Thymus (tissue), 14 donors: ENCODE measurements around the gene NOTCH1. TPM values are rescaled to one million over a fixed set of nuclear protein-coding genes. Genes with fewer than 3 reads are reported as not detected.

ENCODE experiments used
- DNase-seq, 9 donors: peaks; one replicate each; pipeline ENCODE4 v3.0.0-alpha.2; 2013; ENCODE audit warnings: low spot score in 9 of 9, low read depth in 6 of 9, missing footprints in 1 of 9
- H3K27ac ChIP-seq, 2 donors: one replicate each; pipeline ENCODE4 v1.5.1; 2013; ENCODE audit warnings: control low read depth in 1 of 2, low read depth in 1 of 2, low read length in 1 of 2, mild to moderate bottlenecking in 1 of 2, moderate library complexity in 1 of 2
- H3K27me3 ChIP-seq, 2 donors: one replicate each; pipeline ENCODE4 v1.5.1; 2013; ENCODE audit warnings: low read length in 1 of 2; ENCODE audit not compliant: control insufficient read depth in 2 of 2, insufficient read depth in 1 of 2
- H3K36me3 ChIP-seq, 2 donors: one replicate each; pipeline ENCODE4 v1.5.1; 2013; ENCODE audit warnings: low read length in 1 of 2, mild to moderate bottlenecking in 1 of 2, moderate library complexity in 1 of 2; ENCODE audit not compliant: control insufficient read depth in 2 of 2, insufficient read depth in 2 of 2
- H3K4me1 ChIP-seq, 2 donors: one replicate each; pipeline ENCODE4 v1.5.1; 2013; ENCODE audit warnings: low read length in 2 of 2; ENCODE audit not compliant: control insufficient read depth in 2 of 2, insufficient read depth in 2 of 2
- H3K4me3 ChIP-seq, 2 donors: one replicate each; pipeline ENCODE4 v1.5.1; 2013; ENCODE audit warnings: low read length in 2 of 2, control low read depth in 1 of 2, mild to moderate bottlenecking in 1 of 2
- H3K9me3 ChIP-seq, 2 donors: one replicate each; pipeline ENCODE4 v1.5.1; 2013; ENCODE audit warnings: low read length in 1 of 2, mild to moderate bottlenecking in 1 of 2; ENCODE audit not compliant: control insufficient read depth in 2 of 2, insufficient read depth in 1 of 2
- WGBS: extraction: QIAGEN DNeasy Blood & Tissue Kit; methylation state at CpG from one replicate; pipeline ENCODE4 v1.1.7; 2013; 5-methylcytosine and 5-hydroxymethylcytosine counted together
- long read RNA-seq, 10 donors: transcript quantifications; one replicate each; lab custom pipeline, GENCODE V29; 2026
- polyA plus RNA-seq: library from polyadenylated mRNA; stranded (reverse); fragments of 200-250 nt; gene quantifications from one replicate; pipeline ENCODE4 v1.2.3, GENCODE V29; 2013
- total RNA-seq: library from RNA; stranded (reverse); fragments of 120-200 nt; gene quantifications from one replicate; pipeline ENCODE4 v1.2.4, GENCODE V29; 2013
- donor health status: healthy.

The NOTCH1 gene
- total RNA-seq, result 14.9 TPM
- 15.9 TPM for polyA plus RNA-seq
- long read RNA-seq, donor 1, result 0 reads
- long read RNA-seq, donor 2, result 0 reads
- long read RNA-seq, donor 3, result 0 reads
- long read RNA-seq, donor 4, result 0 reads
- long read RNA-seq, donor 5, result 0 reads
- long read RNA-seq, donor 6, result 0 reads
- long read RNA-seq, donor 7, result 0 reads
- long read RNA-seq, donor 8, result 0 reads
- long read RNA-seq, donor 9, result 0 reads
- long read RNA-seq, donor 10, result 0 reads

DNA sequence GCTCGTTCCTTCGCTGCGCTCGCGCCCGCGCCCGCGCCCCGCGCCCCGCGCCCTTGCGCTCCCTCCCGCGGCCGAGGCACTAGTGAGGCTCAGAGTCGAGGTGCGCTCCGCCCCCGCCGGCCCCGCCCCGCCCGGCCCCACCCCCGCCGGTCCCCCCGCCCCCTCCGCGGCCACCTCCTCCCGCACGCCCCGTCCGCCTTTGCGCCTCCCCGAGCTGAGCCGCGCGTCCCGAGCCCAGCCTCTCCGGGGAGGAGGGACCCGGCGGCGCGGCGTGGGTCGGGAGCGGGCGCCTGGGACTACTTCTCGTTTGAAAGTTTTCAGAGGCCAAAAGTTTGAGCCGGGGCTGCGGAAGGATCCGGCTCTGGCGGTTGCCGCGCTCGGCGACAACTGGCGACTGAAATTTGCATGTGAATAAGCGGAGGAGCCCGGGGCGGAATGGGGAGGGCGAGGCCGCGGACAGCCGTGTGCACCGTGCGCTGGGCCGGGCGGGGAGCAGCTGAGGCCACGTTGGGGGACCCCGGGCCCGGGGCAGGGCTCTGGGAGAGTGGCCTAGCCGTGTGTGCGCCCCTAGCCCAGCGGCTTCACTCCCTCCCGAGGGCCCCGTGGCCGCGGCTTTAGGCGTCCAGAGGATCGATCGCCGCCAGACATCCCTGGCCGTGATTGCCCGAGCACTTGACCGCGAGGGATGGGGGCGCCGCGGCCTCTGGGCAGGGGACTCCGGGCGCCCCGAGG, at the start of gene NOTCH1:
NOTCH1 (minus strand) TSS at position 84 of the 732 bp plus-strand sequence. CDS start 262 bp downstream, outside the sequence.
- WGBS, result under 1% methylated on average over 92 of the region's 94 CpGs

DNA sequence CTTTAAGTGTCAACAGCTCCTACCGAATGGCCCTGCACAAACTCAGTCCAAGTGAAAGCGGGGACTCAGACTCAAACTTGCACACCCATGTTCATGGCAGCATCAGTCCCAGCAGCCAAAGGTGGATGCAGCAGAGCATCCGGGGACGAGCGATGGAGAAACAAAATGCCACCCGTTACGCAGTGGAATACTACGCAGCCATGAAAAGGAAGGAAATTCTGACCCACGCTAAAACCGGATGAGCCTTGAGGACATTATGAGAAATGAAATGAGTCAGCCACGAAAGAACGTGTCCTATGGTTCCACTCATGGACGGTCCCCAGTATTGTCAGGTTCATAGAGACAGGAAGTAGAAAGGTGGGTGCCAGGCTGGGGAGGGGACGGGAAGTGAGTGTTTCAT, 48.6 kb upstream of the NOTCH1 start:
- Histone ChIP-seq H3K9me3 (peaks cover 0 to 23% of the 10 kb centered on the region in 2 donors), H3K36me3 (no peaks in the 10 kb centered on the region), H3K4me1 (peaks cover 8 to 47% of the 10 kb centered on the region in 2 donors), H3K27me3 (peaks cover 0 to 4% of the 10 kb centered on the region in 2 donors), H3K4me3 (no peak overlapping the region), H3K27ac (no peak overlapping the region)
- DNase-seq, result no peak
- WGBS, result 98% methylated on average over 14 of the region's 14 CpGs

More for the DNA sequence above, at the start of gene NOTCH1:
- Histone ChIP-seq H3K9me3 (peaks cover 0 to 12% of the 10 kb centered on the region in 2 donors), H3K27me3 (peaks cover 0 to 20% of the 10 kb centered on the region in 2 donors), H3K36me3 (peaks cover 14 to 29% of the 10 kb centered on the region in 2 donors), H3K4me3 (peak within 1 kb of the TSS; percentile 80 to 90), H3K27ac (peak within 1 kb of the TSS; percentile 85 to 90), H3K4me1 (peaks cover 63 to 86% of the 10 kb centered on the region in 2 donors)
- DNase-seq, result peak in 6 of 9 donors; percentile 74 to 93 (median 79)

GRCh38 chr9:136593581-136593980, 47.7 kb upstream of the NOTCH1 start:
- 96% methylated on average over 8 of the region's 8 CpGs for WGBS
- H3K4me3 ChIP-seq, result no peak overlapping the region
- peaks cover 12 to 47% of the 10 kb centered on the region in 2 donors for H3K4me1 ChIP-seq
- no peaks in the 10 kb centered on the region for H3K27me3 ChIP-seq
- H3K9me3 ChIP-seq, result peaks cover 0 to 23% of the 10 kb centered on the region in 2 donors
- DNase-seq, result no peak
- H3K27ac ChIP-seq, result no peak overlapping the region
- no peaks in the 10 kb centered on the region for H3K36me3 ChIP-seq

- H3K27me3 ChIP-seq, result no peaks in the 10 kb centered on the region
- H3K4me1 ChIP-seq, result peaks cover 19 to 51% of the 10 kb centered on the region in 2 donors
- no peaks in the 10 kb centered on the region for H3K36me3 ChIP-seq
- no peak for DNase-seq
- H3K27ac ChIP-seq, result no peak overlapping the region
- WGBS, result 97% methylated on average over 13 of the region's 13 CpGs
- H3K4me3 ChIP-seq, result no peak overlapping the region
- H3K9me3 ChIP-seq, result peaks cover 0 to 23% of the 10 kb centered on the region in 2 donors
These were observed 46.8 kb upstream of the NOTCH1 start for GRCh38 chr9:136592666-136593065.

GRCh38 chr9:136590821-136591752, 45.2 kb upstream of the NOTCH1 start:
- Histone ChIP-seq H3K9me3 (peaks cover 0 to 23% of the 10 kb centered on the region in 2 donors), H3K4me1 (peaks cover 30 to 52% of the 10 kb centered on the region in 2 donors), H3K27ac (no peak overlapping the region), H3K4me3 (no peak overlapping the region), H3K27me3 (no peaks in the 10 kb centered on the region), H3K36me3 (no peaks in the 10 kb centered on the region)
- WGBS, result 96% methylated on average over 26 of the region's 26 CpGs
- DNase-seq, result no peak

DNA sequence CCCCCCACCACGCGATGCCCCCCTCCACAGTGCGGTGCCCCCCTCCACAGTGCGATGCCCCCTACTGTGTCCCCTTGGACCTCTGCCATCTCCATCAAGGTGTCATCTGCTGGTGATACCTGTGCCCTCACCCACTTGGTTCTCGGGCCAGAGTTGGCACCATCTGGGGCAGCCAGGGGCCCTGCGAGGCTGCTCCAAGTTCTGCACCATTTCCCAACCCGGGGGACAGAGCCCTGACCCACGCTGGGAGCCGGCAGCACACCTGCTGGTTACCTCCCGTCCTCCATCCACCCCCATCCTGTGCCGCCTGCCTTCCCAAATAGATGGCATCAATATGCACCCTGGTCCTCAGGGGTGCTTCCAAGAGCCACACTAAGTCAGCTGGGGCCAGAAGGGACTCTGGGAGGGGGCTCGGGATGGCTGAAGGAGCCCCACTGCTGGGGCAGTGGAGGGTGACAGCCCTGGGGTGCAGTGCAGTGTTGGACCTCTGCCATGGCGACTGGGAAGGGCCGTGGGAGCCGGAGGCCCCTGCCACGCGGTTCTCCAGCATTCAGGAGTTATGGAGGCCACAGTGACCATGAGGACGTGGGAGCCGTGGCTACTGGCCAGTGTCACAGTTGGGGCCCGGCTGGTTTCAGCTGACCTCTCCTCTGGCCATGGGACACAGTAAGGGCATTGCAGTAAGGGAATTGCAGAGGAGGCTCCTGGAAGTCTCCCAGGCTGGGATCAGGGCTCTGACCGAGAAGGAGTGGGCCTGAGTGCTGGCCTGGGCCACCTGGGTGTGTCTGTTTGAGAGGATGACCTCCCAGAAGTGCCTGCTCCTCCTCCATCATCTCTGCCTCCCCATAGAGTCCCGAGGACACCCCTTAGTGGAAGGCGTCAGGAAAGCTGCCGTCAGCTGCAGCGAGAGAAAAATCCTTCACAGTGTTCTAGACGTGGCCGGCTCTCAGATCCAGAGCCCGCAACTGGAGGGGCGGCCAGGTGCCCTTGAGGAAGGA, 44.2 kb upstream of the NOTCH1 start:
- H3K27me3 ChIP-seq, result peaks cover 0 to 3% of the 10 kb centered on the region in 2 donors
- no peak overlapping the region for H3K27ac ChIP-seq
- no peak overlapping the region for H3K4me3 ChIP-seq
- no peaks in the 10 kb centered on the region for H3K36me3 ChIP-seq
- DNase-seq, result no peak
- H3K4me1 ChIP-seq, result peaks cover 35 to 62% of the 10 kb centered on the region in 2 donors
- WGBS, result 96% methylated on average over 29 of the region's 29 CpGs
- H3K9me3 ChIP-seq, result peaks cover 0 to 23% of the 10 kb centered on the region in 2 donors

DNA sequence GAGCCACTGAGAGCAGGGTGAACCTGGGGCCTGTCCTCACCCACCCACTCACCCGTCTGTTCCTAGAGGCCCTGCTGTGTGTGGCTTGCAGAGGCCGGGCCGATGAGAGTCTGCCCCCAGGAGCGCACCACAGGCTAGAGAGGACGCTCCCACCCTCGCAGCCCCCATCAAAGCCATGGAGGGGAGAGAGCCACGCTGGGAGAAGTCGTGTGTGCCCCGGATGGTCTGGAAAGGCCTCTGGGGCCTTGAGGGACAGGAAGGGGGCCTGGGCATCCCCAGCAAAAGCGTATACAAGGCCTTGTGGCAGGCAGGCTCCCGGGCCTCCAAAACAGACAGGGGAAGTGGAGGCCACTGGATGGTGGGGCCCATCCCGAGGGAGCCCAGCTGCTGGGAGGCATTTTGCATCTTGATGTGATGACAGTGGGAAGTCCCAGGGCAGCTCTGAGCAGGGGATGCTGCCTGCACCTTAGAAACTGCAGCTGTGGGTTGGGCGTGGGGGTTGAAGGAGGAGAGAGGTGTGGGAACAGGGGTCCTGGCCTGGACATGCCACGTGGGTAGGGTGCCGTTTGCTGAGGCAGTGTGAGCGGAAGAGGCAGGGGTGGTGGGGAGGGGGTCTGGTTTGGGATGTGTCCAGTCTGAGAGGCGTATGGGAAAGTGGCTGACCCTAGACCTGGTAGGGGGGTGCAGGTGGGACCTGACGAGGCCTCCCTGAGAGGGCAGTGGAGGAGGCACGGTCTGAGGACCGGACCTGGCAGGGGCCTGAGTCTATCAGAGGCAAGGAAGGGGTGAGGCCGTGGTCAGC, 43.0 kb upstream of the NOTCH1 start:
- peaks cover 38 to 74% of the 10 kb centered on the region in 2 donors for H3K4me1 ChIP-seq
- H3K27ac ChIP-seq, result peak overlapping the region; percentile 81 to 90
- peak in 2 of 9 donors; percentile 44 to 61 for DNase-seq
- no peaks in the 10 kb centered on the region for H3K36me3 ChIP-seq
- peaks cover 0 to 24% of the 10 kb centered on the region in 2 donors for H3K9me3 ChIP-seq
- 26% methylated on average over 21 of the region's 21 CpGs for WGBS
- peak overlapping the region; percentile 26 to 36 for H3K4me3 ChIP-seq
- peaks cover 0 to 8% of the 10 kb centered on the region in 2 donors for H3K27me3 ChIP-seq
